ENCODE results near the gene PRPF40B.

GRCh38 chr12:49646331-49646830 lies 23.0 kb downstream of the PRPF40B start:
- TF ChIP-seq CTCF (IDR thresholded peaks at IDR 0.05) = no peak
- no peak for TF ChIP-seq POLR2A (IDR thresholded peaks at IDR 0.05)

Data from lower leg skin (tissue), 3 donors.